Prostate gland (tissue), 2 donors: ENCODE measurements around the gene PLPPR5. TPM values are rescaled to one million over a fixed set of nuclear protein-coding genes. Genes with fewer than 3 reads are reported as not detected.

Source experiments
- DNase-seq: peaks from one replicate; pipeline ENCODE4 v3.0.0-alpha.2; 2019; ENCODE audit warnings: low spot score
- H3K27ac ChIP-seq, 2 donors: fragments of 200-600 bp; sonication (generic); 2 replicates each; pipeline ENCODE4 v1.5.1; 2017 to 2019
- H3K27me3 ChIP-seq: fragments of 200-600 bp; sonication (generic); replicated peaks from 2 replicates; pipeline ENCODE4 v1.5.1; 2019; ENCODE audit not compliant: insufficient read depth
- H3K36me3 ChIP-seq, 2 donors: fragments of 200-600 bp; sonication (generic); 1 replicate in 1 of 2; 2 replicates in 1 of 2; pipeline versions ENCODE4 v1.5.1 to v1.8.1; 2017 to 2019
- H3K4me1 ChIP-seq: fragments of 200-600 bp; sonication (generic); replicated peaks from 2 replicates; pipeline ENCODE4 v1.5.1; 2019
- H3K4me3 ChIP-seq, 2 donors: fragments of 200-600 bp; sonication (generic); 2 replicates each; pipeline ENCODE4 v1.5.1; 2017 to 2019
- H3K9me3 ChIP-seq: fragments of 200-600 bp; sonication (generic); 2 replicates; pipeline ENCODE4 v1.5.1; 2017
- POLR2A ChIP-seq: fragments of 450-650 bp; IDR thresholded peaks from one replicate; pipeline ENCODE4 v1.6.1; 2016; ENCODE audit warnings: antibody characterized with exemption, mild to moderate bottlenecking
- POLR2AphosphoS5 ChIP-seq: sonication (generic); formaldehyde crosslinking; IDR thresholded peaks from one replicate; pipeline ENCODE4 v1.6.1; 2017; ENCODE audit warnings: antibody characterized with exemption
- WGBS: methylation state at CpG from one replicate; pipeline ENCODE4 v1.1.5; 2018; 5-methylcytosine and 5-hydroxymethylcytosine counted together
- intact Hi-C: fragments of 100-400 bp; cut with DNase I; formaldehyde crosslinking; loops from one replicate; pipeline ENCODE4 v1.14.2; 2022
- total RNA-seq, 2 donors: library from RNA; depleted of rRNA; stranded (reverse); fragments of >200 nt; gene quantifications; one replicate each; pipeline ENCODE4 v1.1.0, GENCODE V29; 2016
- TF ChIP-seq, protein P1 (sequence below), 4 experiments: fragments of 200-600 bp in 2 of 4; fragments of 450-650 bp in 2 of 4; sonication (generic) in 2 of 4; IDR thresholded peaks; 1 replicate in 3 of 4; 2 replicates in 1 of 4; pipeline ENCODE4 v1.5.1; 2016 to 2019; ENCODE audit warnings: antibody characterized with exemption in 4 of 4, mild to moderate bottlenecking in 2 of 4, moderate library complexity in 2 of 4

Gene PLPPR5
- total RNA-seq, 2 donors from 2014 or later = 4.3 TPM; not detected in 1

DNA sequence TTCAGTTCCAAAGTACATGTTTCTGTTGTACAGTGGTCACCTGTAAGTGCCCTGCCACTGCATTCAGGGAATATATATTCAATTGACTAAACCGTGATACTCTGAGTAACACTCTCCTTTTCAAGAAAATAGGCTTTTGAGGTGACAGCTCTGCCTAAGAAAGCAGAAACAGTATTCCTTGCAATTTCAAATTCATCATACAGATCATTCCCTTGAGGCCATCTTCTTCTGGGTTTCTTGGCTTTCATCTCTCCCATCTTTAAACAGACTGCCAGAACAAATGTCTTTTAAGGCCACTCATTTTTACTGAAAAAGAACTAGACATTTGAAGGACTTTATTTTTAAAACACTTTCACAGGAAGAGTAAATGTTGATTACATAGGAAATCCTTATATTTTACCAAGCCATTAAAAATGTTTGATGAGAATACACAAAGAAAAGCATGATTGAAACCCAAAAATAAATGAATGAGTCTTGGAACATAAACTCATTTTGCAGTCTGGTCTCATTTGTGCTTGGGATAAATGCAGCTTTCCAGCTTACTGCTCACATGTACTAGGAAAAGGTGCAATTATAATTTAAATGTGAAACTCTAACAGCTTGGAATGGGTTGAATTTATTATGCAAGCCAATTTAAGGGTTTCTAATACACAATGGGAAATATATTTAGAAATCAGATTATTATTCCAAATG is 34.7 kb downstream of the PLPPR5 start:
- WGBS = 64% methylated on average over 1 of the region's 1 CpG
- no peak for DNase-seq
- Histone ChIP-seq H3K4me1 (no peaks in the 10 kb centered on the region), H3K27me3 (no peaks in the 10 kb centered on the region), H3K27ac (no peak overlapping the region), H3K36me3 (no peaks in the 10 kb centered on the region), H3K4me3 (no peak overlapping the region), H3K9me3 (no peaks in the 10 kb centered on the region)
- TF ChIP-seq, protein P1, sequence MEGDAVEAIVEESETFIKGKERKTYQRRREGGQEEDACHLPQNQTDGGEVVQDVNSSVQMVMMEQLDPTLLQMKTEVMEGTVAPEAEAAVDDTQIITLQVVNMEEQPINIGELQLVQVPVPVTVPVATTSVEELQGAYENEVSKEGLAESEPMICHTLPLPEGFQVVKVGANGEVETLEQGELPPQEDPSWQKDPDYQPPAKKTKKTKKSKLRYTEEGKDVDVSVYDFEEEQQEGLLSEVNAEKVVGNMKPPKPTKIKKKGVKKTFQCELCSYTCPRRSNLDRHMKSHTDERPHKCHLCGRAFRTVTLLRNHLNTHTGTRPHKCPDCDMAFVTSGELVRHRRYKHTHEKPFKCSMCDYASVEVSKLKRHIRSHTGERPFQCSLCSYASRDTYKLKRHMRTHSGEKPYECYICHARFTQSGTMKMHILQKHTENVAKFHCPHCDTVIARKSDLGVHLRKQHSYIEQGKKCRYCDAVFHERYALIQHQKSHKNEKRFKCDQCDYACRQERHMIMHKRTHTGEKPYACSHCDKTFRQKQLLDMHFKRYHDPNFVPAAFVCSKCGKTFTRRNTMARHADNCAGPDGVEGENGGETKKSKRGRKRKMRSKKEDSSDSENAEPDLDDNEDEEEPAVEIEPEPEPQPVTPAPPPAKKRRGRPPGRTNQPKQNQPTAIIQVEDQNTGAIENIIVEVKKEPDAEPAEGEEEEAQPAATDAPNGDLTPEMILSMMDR (IDR thresholded peaks at IDR 0.05) = no peak
- TF ChIP-seq POLR2A (no peak), POLR2AphosphoS5 (no peak)
- intact Hi-C loops = no loop called here

DNA sequence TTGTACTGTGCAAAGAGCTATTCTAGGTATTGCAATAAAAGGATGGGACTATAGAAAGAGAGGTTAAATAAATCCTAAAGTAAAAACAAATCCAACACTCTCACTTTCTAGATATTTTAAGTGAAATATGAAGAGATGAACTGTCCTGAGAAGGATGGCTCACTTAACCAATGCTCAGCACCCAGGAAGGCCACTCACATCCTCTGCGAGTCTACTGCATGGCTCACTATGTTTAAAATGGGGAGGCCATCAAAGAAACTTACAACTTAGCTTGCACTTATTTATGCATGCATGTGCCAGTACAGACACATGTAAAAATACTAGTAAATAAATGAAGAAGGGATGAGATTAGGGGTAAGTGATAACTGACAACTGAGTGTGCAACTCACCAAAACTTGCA is 37.5 kb downstream of the PLPPR5 start:
- no peaks in the 10 kb centered on the region for H3K36me3 ChIP-seq
- DNase-seq = no peak
- no peaks in the 10 kb centered on the region for H3K27me3 ChIP-seq
- H3K9me3 ChIP-seq = no peaks in the 10 kb centered on the region
- intact Hi-C loops = no loop called here
- no peak overlapping the region for H3K27ac ChIP-seq
- WGBS = 83% methylated on average over 1 of the region's 1 CpG
- TF ChIP-seq, protein P1 (IDR thresholded peaks at IDR 0.05) = no peak
- TF ChIP-seq POLR2AphosphoS5 (no peak), POLR2A (no peak)
- H3K4me1 ChIP-seq = no peaks in the 10 kb centered on the region
- no peak overlapping the region for H3K4me3 ChIP-seq

DNA sequence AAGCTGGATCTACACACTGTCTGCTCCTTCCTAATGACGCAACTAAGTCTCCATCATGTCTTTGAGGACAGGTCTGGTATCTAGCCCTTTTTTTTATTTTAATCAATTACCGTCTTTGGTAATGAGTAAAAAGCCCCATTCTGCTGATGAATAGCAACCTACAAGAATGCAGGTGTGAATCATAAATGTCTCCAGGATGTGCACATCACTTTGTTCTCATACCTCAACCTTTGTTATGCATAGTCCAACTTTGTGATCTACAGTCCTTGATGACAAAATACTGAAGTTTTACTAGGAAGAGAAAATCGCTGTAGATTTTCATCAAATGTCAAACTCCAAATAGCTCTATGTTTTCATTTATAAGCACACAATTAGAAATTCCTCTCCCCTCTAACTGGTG is 39.3 kb downstream of the PLPPR5 start:
- Histone ChIP-seq H3K4me1 (no peaks in the 10 kb centered on the region), H3K27me3 (no peaks in the 10 kb centered on the region), H3K4me3 (no peak overlapping the region), H3K9me3 (no peaks in the 10 kb centered on the region), H3K27ac (no peak overlapping the region), H3K36me3 (no peaks in the 10 kb centered on the region)
- no peak for DNase-seq
- intact Hi-C loops = no loop called here
- TF ChIP-seq POLR2A (no peak), POLR2AphosphoS5 (no peak)
- TF ChIP-seq, protein P1 (IDR thresholded peaks at IDR 0.05) = no peak
- WGBS = 91% methylated on average over 3 of the region's 3 CpGs

DNA sequence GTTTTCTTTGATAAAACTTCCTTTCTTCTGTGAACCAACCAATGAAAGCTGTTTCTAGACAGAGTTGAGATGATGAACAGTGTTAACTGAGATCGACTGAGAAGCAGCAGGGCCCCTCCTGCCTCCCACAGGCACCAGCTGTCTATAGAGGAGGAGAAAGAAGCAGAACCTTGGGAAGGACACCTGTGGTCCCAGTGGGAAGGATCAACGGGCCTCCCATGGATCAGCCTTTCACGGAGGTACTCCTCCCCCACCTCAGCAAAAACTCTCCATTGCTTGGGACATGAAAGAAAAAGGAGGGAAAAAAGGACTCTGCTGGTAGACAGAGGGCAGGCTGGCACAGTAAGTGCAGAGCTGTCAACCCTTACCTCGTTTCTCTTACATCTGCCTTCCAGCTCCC is 40.5 kb downstream of the PLPPR5 start:
- Histone ChIP-seq H3K4me1 (no peaks in the 10 kb centered on the region), H3K27ac (no peak overlapping the region), H3K9me3 (no peaks in the 10 kb centered on the region), H3K27me3 (no peaks in the 10 kb centered on the region), H3K36me3 (no peaks in the 10 kb centered on the region), H3K4me3 (no peak overlapping the region)
- intact Hi-C loops = no loop called here
- 36% methylated on average over 4 of the region's 4 CpGs for WGBS
- no peak for DNase-seq
- no peak for TF ChIP-seq POLR2A
- no peak for TF ChIP-seq POLR2AphosphoS5
- TF ChIP-seq, protein P1 (IDR thresholded peaks at IDR 0.05) = no peak

DNA sequence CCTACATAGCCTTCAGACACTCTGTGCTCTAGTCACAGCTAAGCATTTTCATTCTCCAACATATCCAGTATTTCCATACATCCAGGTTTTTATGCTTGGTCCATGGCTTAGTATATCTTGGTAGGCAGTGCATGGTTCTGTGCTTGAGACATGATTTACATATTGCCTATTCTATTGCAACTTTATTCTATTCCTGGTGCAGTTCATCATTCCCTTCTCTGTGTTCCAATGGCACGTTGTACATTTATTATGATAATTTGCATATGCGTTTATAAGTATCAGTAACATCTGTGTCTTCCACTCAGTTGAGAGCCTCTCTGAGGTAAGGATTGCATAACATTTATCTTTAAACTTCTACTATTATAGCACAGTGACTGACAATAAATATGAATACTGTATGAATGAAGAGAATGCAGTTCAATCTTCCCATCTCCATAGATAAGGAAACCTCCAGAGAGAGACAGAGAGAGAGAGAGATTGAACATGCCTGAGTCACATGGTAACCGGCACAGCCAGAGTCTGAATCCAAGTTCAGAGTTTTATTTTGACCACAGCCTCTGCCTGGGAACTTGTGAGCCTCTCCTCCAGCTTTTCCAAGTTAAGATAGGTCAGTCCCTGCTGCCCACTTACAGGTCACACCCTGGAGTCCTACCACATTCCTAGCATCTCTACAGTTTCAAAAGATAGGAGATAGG is 41.5 kb downstream of the PLPPR5 start:
- intact Hi-C loops = no loop called here
- 62% methylated on average over 3 of the region's 3 CpGs for WGBS
- Histone ChIP-seq H3K27ac (no peak overlapping the region), H3K4me3 (no peak overlapping the region), H3K9me3 (no peaks in the 10 kb centered on the region), H3K4me1 (no peaks in the 10 kb centered on the region), H3K36me3 (no peaks in the 10 kb centered on the region), H3K27me3 (no peaks in the 10 kb centered on the region)
- TF ChIP-seq, protein P1 (IDR thresholded peaks at IDR 0.05) = no peak
- TF ChIP-seq POLR2AphosphoS5 (no peak), POLR2A (no peak)
- no peak for DNase-seq
